Stimulated activated naive CD8-positive, alpha-beta T cell treated with anti-CD3 and anti-CD28 coated beads, Interleukin-15, amount 100 ng/mL, for 72 hours (primary cell): ENCODE data around the gene ATP1A4.
"Not testable (repeated sequence)": the region's sequence is repeated elsewhere in the genome, so short reads cannot be mapped to it uniquely, and the experiment has no call there.

Experiments
- ATAC-seq: fragments of 150-1000 bp; cut with Tn5 transposase; 2 replicates; pipeline ENCODE4 v1.10.0; 2021; ENCODE audit warnings: mild to moderate bottlenecking, moderate library complexity
- DNase-seq, 2 donors: peaks; one replicate each; pipeline ENCODE4 v3.0.0; 2021 to 2022
- H3K27ac Mint-ChIP-seq, 2 donors: one replicate each; pipeline ENCODE4 v1.8.0; 2022; ENCODE audit warnings: mild to moderate bottlenecking in 2 of 2, mixed read lengths in 2 of 2, moderate library complexity in 2 of 2
- H3K27me3 Mint-ChIP-seq: one replicate; pipeline ENCODE4 v1.8.0; 2022; ENCODE audit warnings: mixed read lengths
- H3K4me1 Mint-ChIP-seq: one replicate; pipeline ENCODE4 v1.8.0; 2022; ENCODE audit warnings: mild to moderate bottlenecking, mixed read lengths
- H3K4me3 Mint-ChIP-seq, 2 donors: one replicate each; pipeline ENCODE4 v1.8.0; 2022; ENCODE audit warnings: mild to moderate bottlenecking in 2 of 2, mixed read lengths in 2 of 2, moderate library complexity in 1 of 2
- H3K9me3 Mint-ChIP-seq, 2 donors: one replicate each; pipeline ENCODE4 v1.8.0; 2022; ENCODE audit warnings: mixed read lengths in 2 of 2

Gene ATP1A4

GRCh38 chr1:160117300-160117699 lies 34.1 kb upstream of the ATP1A4 start:
- ATAC-seq: no peak
- no peak for DNase-seq
- H3K27ac Mint-ChIP-seq: no peak overlapping the region
- H3K4me1 Mint-ChIP-seq: no peaks in the 10 kb centered on the region
- no peak overlapping the region for H3K4me3 Mint-ChIP-seq
- H3K9me3 Mint-ChIP-seq: no peaks in the 10 kb centered on the region
- H3K27me3 Mint-ChIP-seq: peaks cover 10% of the 10 kb centered on the region

GRCh38 chr1:160117709-160118183 lies 33.7 kb upstream of the ATP1A4 start:
- Mint-ChIP-seq H3K27ac (no peak overlapping the region), H3K9me3 (no peaks in the 10 kb centered on the region), H3K27me3 (peaks cover 10% of the 10 kb centered on the region), H3K4me3 (no peak overlapping the region), H3K4me1 (no peaks in the 10 kb centered on the region)
- ATAC-seq (no peak), DNase-seq (no peak)

GRCh38 chr1:160118928-160119327 lies 32.5 kb upstream of the ATP1A4 start:
- Mint-ChIP-seq H3K27me3 (peaks cover 10% of the 10 kb centered on the region), H3K4me1 (no peaks in the 10 kb centered on the region), H3K9me3 (no peaks in the 10 kb centered on the region), H3K27ac (no peak overlapping the region), H3K4me3 (no peak overlapping the region)
- ATAC-seq: no peak
- DNase-seq: no peak

GRCh38 chr1:160120797-160121196 lies 30.6 kb upstream of the ATP1A4 start:
- ATAC-seq (no peak), DNase-seq (no peak)
- Mint-ChIP-seq H3K9me3 (no peaks in the 10 kb centered on the region), H3K4me3 (no peak overlapping the region), H3K4me1 (no peaks in the 10 kb centered on the region), H3K27ac (no peak overlapping the region), H3K27me3 (peaks cover 10% of the 10 kb centered on the region)

- Mint-ChIP-seq H3K27me3 (peaks cover 5% of the 10 kb centered on the region), H3K9me3 (no peaks in the 10 kb centered on the region), H3K27ac (no peak overlapping the region), H3K4me3 (no peak overlapping the region), H3K4me1 (no peaks in the 10 kb centered on the region)
- ATAC-seq (no peak), DNase-seq (no peak)
Observed at GRCh38 chr1:160121388-160121787, 30.0 kb upstream of the ATP1A4 start.

- ATAC-seq (no peak), DNase-seq (no peak)
- H3K9me3 Mint-ChIP-seq: no peaks in the 10 kb centered on the region
- peaks cover 2% of the 10 kb centered on the region for H3K4me1 Mint-ChIP-seq
- no peaks in the 10 kb centered on the region for H3K27me3 Mint-ChIP-seq
- H3K4me3 Mint-ChIP-seq: no peak overlapping the region
- no peak overlapping the region for H3K27ac Mint-ChIP-seq
Observed at GRCh38 chr1:160122978-160123495, 28.4 kb upstream of the ATP1A4 start.

- Mint-ChIP-seq H3K4me3 (no peak overlapping the region), H3K9me3 (no peaks in the 10 kb centered on the region), H3K4me1 (peaks cover 6% of the 10 kb centered on the region), H3K27ac (no peak overlapping the region), H3K27me3 (no peaks in the 10 kb centered on the region)
- no peak for DNase-seq
- ATAC-seq: no peak
Observed at GRCh38 chr1:160123726-160124125, 27.7 kb upstream of the ATP1A4 start.

- DNase-seq (no peak), ATAC-seq (no peak)
- Mint-ChIP-seq H3K4me3 (no peak overlapping the region), H3K27ac (no peak overlapping the region), H3K27me3 (peaks cover 8% of the 10 kb centered on the region), H3K4me1 (peaks cover 6% of the 10 kb centered on the region), H3K9me3 (no peaks in the 10 kb centered on the region)
Observed at GRCh38 chr1:160124705-160125478, 26.5 kb upstream of the ATP1A4 start.

GRCh38 chr1:160125746-160126145 lies 25.7 kb upstream of the ATP1A4 start:
- Mint-ChIP-seq H3K4me1 (peaks cover 6% of the 10 kb centered on the region), H3K4me3 (no peak overlapping the region), H3K27ac (no peak overlapping the region), H3K27me3 (peaks cover 8% of the 10 kb centered on the region), H3K9me3 (no peaks in the 10 kb centered on the region)
- ATAC-seq: no peak
- DNase-seq: no peak

- not testable (repeated sequence) for H3K4me1 Mint-ChIP-seq, H3K27ac Mint-ChIP-seq
Observed at GRCh38 chr1:160126342-160126741, 25.1 kb upstream of the ATP1A4 start.

GRCh38 chr1:160127381-160127780 lies 24.0 kb upstream of the ATP1A4 start:
- no peak overlapping the region for H3K4me3 Mint-ChIP-seq
- ATAC-seq (no peak), DNase-seq (no peak)
- peaks cover 16% of the 10 kb centered on the region for H3K27me3 Mint-ChIP-seq
- H3K27ac Mint-ChIP-seq: no peak overlapping the region
- H3K9me3 Mint-ChIP-seq: no peaks in the 10 kb centered on the region
- H3K4me1 Mint-ChIP-seq: peaks cover 6% of the 10 kb centered on the region

More at GRCh38 chr1:160126342-160126741, 25.1 kb upstream of the ATP1A4 start:
- not testable (repeated sequence) for H3K9me3 Mint-ChIP-seq, ATAC-seq, H3K27me3 Mint-ChIP-seq, H3K4me3 Mint-ChIP-seq, DNase-seq

- Mint-ChIP-seq H3K27me3 (peaks cover 23% of the 10 kb centered on the region), H3K4me1 (peaks cover 6% of the 10 kb centered on the region), H3K9me3 (no peaks in the 10 kb centered on the region), H3K4me3 (no peak overlapping the region), H3K27ac (no peak overlapping the region)
- ATAC-seq (no peak), DNase-seq (no peak)
Observed at GRCh38 chr1:160127865-160128523, 23.4 kb upstream of the ATP1A4 start.

GRCh38 chr1:160128636-160129035 lies 22.8 kb upstream of the ATP1A4 start:
- Mint-ChIP-seq H3K27me3 (peaks cover 26% of the 10 kb centered on the region), H3K4me3 (no peak overlapping the region), H3K27ac (no peak overlapping the region), H3K4me1 (peaks cover 6% of the 10 kb centered on the region), H3K9me3 (no peaks in the 10 kb centered on the region)
- no peak for ATAC-seq
- no peak for DNase-seq

GRCh38 chr1:160129046-160129445 lies 22.4 kb upstream of the ATP1A4 start:
- H3K27ac Mint-ChIP-seq: no peak overlapping the region
- ATAC-seq (no peak), DNase-seq (no peak)
- peaks cover 26% of the 10 kb centered on the region for H3K27me3 Mint-ChIP-seq
- H3K4me3 Mint-ChIP-seq: no peak overlapping the region
- H3K9me3 Mint-ChIP-seq: no peaks in the 10 kb centered on the region
- peaks cover 6% of the 10 kb centered on the region for H3K4me1 Mint-ChIP-seq

- Mint-ChIP-seq H3K27me3 (peaks cover 26% of the 10 kb centered on the region), H3K4me3 (no peak overlapping the region), H3K9me3 (no peaks in the 10 kb centered on the region), H3K4me1 (peaks cover 6% of the 10 kb centered on the region), H3K27ac (no peak overlapping the region)
- DNase-seq (no peak), ATAC-seq (no peak)
Observed at GRCh38 chr1:160129558-160129957, 21.8 kb upstream of the ATP1A4 start.

GRCh38 chr1:160129966-160130365 lies 21.4 kb upstream of the ATP1A4 start:
- H3K27ac Mint-ChIP-seq: no peak overlapping the region
- no peak for ATAC-seq

More at GRCh38 chr1:160129966-160130365, 21.4 kb upstream of the ATP1A4 start:
- Mint-ChIP-seq H3K9me3 (no peaks in the 10 kb centered on the region), H3K4me1 (peaks cover 6% of the 10 kb centered on the region), H3K4me3 (no peak overlapping the region), H3K27me3 (peaks cover 26% of the 10 kb centered on the region)
- no peak for DNase-seq
